Activated T-cell treated with anti-CD3 and anti-CD28 coated beads for 1 hour (primary cell): ENCODE measurements around the gene TRO.

Experiments
- DNase-seq: peaks from one replicate; pipeline ENCODE4 v3.0.0-alpha.2; 2020; ENCODE audit warnings: low read depth

The TRO gene

GRCh38 chrX:54964766-54965497 lies 44.3 kb downstream of the TRO start:
- no peak for DNase-seq

GRCh38 chrX:54977387-54977786 lies 56.8 kb downstream of the TRO start:
- no peak for DNase-seq

GRCh38 chrX:54978448-54978847 lies 57.8 kb downstream of the TRO start:
- no peak for DNase-seq

GRCh38 chrX:54979432-54979831 lies 58.8 kb downstream of the TRO start:
- DNase-seq, result no peak

GRCh38 chrX:54980334-54980733 lies 59.7 kb downstream of the TRO start:
- DNase-seq, result no peak
